GM18868 (cell line): ENCODE measurements around the gene PIP4K2A.

Experiments
- ATAC-seq: cut with Tn5 transposase; IDR thresholded peaks from one replicate; pipeline ENCODE4 v1.9.1; 2021; ENCODE audit warnings: mild to moderate bottlenecking, moderate library complexity; ENCODE audit not compliant: unreplicated experiment

Gene PIP4K2A

DNA sequence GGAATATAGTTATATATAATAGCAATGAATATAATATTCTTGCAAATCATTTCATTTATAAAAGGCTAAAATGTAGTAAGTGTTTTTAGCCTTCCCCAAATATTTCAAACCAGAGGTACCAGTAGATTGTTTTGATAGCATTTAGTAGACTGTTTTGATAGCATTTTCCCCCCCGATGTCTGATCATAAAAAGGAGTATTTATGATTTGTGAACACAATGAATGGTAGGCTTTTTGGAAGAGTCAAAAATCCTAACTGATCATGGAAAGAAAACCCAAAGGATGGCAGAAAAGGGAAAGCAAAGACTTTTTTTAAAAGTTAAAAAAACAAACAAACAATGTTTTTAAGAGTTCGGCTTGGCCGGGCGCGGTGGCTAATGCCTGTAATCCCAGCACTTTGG is 152.5 kb downstream of the PIP4K2A start:
- ATAC-seq = no peak

DNA sequence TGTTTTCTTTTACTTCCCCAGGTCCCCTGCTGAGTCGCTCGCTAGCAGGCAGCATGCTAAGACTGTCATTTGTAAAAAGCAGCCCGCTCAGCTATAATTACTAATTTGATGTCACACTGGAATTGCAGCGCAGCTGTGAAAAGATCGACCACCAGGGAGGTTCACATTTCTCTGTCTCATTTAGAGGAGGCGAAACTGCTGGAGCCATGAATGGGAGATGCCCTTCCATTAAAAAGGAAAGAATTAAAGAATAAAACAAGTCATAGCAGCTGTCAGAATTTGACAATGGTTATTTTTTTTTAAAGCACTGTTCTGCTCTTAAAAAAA is 153.5 kb downstream of the PIP4K2A start:
- no peak for ATAC-seq

DNA sequence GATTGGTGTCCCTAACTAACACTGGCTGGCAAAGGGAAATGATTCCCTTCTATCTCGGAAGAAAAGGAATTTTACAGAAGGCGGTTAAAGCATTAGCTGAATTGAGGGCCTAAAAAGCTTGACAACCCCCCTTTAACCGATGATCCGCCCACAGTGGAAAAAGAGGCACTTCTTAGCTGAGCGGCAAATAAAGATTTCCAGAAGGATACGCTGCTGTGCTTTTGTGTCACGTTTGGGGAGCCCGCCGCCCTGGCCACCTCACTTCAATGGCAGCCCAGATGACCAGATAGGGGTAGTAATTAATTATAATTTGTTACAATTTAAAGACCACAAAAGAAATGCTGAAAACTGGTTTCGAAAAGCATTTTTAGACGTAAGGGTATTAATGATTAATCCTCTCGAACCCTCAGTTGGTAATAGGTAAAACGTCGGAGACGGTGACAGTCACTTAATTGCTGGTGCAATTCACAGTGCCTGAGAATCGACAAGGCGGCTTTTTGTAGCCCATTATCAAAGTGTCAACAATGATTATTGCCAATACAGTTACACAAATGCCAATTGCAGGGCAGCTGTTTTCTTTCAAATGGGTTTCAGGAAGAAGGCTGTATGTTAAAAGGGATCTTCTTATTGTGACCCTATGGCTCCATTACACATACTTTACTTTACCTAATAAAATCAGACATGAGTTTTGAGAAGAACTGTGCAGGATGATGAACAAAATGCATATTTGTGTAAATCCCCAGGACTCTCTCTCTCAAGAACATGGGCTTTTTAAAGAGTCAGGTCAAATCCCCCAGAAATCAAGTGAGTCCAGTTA is 154.1 kb downstream of the PIP4K2A start:
- ATAC-seq = no peak

DNA sequence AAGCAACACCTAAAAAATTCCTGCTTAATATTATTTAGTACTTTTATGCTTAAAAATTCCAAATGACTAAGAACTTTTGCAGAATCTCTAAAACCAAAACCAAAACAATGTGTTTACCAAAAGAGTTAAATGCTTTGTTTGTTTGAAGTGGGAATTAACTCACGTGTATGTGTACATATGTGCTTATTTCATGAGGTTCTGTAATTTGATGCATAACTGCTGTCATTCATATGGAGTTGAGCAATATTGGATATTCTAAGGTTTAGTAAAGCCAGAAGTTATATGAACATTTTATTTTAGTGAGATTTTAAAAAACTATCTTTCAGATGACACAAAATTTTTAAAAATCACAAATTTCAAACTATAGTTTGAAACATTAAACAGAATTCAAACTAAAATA is 157.1 kb downstream of the PIP4K2A start:
- ATAC-seq = no peak

DNA sequence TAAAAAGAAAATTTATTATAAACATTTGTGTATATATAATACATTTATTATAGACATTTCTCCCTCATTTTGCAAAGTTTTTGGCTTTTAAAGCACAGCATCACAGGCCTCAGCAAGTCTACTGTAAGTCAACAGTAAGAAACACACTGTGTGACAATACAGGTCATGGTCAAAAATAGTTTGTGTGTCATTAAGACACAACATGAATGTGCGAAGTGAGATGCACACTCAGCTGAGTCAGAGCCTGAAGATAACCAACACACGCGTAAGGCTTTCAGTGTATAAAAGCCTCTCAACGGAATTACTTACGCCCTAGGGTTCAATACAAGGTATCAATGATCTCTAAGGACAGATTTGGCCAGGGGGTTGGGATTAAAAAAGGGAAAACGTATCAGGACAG is 157.6 kb downstream of the PIP4K2A start:
- ATAC-seq = no peak

DNA sequence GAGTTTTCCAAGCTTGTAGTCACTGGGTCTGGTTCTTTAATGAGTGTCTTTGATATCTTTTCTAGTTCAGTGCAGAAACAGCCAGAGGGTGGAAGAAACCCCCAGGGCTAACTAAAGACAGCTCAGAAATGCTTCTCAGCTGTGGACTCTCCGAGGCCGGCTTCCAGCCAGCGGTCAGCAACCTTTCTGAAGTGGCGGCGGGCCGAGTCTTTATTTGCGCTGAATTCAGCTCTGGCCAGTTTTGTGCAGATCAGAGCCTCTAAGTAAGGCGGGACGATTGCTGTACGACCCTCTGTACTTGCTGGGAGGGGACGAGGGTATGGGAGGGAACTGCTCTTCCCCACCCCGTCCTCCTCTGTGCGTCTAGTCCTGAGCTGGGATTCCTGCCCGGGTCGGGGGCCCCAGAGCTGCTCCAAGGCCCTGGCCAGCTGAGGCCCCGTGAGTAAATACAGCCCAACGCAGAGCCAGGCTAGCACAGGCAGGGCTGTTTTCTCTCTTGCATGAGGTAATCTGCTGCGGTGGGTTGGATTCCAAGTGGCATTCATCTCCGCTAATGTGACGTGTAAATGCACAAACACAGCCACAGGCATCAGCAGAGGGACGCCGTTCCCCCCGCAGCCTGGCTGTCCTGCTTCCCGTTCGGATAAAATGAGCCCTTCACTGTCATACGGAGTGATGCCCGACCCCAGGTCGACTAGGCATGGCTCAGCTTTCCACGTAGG is 159.8 kb downstream of the PIP4K2A start:
- ATAC-seq = no peak

DNA sequence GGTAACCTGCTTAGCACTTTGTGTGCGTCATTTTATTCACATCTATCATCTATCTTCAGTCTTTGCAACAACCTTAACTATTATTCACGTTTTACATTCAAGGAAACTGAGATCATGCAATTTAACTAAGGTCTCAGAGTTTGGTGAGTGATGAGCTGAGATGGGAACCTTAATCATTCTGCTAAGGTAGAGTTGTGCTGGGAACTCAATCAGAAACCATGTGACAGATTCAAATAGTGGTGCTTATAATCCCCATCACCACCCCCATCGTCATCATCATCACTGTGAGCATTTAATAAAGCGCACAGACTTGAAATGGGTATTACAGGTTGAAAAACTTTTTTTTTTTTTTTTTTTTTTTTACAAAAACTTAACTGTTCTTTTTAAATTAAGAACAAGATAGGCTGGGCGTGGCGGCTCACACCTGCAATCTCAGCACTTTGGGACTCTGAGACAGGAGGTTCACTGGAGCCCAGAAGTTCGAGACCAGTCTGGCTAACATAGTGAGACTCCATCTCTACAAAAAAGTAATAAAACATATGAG is 160.9 kb downstream of the PIP4K2A start:
- ATAC-seq = no peak

DNA sequence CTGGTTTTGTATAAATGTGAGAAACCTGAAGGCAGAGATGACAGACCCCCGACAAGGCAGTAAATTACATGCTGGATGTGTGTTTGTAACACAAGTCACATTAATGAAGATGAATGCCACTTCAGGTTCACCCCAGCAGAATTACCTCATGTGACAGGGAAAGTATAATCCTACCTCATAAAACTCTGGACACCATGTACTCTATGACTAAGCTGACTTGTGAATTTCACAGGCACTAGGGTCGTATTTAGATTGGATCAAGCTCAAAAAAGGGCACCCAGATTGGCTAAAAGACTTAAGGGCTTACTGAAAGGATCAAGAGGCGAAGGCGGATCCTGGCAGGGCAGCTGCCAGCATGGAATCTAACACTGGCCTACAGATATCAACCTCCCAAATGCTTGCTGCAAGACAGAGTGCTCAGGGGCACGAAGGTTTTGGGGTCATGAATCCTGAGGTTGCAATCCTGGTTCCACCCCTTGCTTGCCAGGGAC is 161.4 kb downstream of the PIP4K2A start:
- ATAC-seq = no peak

DNA sequence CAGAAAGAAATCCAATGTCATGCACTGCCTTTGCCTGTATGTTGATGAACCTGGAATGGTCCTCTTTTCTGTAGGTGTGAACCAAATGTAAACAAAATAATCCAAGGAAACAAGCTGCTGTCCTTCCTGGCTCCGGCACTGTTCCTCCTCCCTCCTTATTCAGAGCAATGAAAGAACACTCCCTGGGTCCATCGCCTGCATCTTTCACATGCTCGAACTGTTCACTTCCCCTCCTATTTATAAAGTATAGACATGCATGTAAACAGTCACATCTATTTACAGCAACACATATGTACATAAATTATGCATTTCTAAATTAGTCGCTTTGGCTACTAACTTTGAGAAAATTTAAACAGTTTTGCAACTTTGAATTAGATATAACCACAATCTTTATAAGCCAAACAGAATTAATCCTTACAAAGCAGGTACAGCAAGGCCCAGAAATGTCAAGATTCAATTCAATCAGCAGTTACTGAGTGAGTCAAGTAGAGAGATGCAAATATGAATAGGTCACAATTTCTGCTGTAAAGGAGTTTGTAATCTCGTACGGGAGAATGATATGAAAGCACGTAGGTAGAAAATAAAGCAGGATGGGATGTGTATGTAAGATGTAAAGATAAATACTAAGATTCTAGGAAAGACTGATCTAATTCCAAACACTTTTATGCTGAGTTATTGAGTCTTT is 162.6 kb downstream of the PIP4K2A start:
- ATAC-seq = no peak

DNA sequence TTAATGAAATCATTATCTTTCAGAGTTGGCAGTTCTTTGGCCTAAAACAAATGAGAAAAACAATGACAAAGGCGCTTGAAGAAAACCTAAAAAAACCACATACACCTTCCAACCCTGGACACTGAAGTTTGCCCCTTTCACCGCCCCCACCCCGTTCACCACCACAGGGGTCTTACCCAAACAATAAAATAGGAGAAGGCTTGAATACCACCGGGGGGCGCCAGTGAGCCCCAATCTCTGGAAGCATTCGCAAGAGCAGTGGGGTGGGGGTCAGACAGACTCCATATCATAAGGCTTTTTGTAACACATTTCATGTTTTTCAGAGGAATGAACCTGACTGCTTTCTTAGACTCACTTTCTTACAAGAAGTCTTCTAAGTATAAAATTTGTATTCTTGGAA is 163.6 kb downstream of the PIP4K2A start:
- no peak for ATAC-seq

DNA sequence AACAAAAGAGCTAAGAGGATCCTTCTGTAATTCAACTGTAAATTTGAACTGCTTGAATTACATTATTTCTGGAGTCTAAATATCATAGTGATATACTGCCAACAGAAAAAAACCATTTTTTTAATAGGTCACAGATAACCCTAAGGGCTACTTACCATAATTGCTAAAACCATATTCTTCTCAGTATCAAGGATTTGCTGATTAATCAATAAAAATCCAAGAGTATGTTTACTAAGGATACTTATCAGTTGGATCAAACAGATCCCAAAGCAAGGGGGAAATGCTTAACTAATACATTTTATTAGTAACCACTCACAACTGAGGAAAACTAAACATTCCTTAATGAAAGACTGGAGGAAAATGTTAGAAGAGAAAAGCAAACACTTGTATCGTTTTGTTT is 166.0 kb downstream of the PIP4K2A start:
- no peak for ATAC-seq

DNA sequence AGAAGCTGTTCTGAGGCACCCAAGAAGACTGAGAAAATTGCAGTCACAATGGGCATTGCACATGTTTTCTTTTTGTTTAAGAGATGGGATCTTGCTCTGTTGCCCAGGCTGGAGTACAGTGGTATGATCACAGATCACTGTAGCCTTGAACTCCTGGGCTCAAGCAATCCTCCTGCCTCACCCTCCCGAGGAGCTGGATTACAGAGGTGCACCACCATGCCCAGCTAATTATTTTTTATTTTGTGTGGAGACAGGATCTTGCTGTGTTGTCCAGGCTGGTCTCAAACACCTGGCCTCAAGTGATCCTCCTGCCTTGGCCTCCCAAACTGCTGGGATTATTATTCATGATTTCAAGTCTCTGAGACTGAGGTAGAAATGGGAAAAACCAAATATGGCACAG is 168.7 kb downstream of the PIP4K2A start:
- ATAC-seq = no peak

DNA sequence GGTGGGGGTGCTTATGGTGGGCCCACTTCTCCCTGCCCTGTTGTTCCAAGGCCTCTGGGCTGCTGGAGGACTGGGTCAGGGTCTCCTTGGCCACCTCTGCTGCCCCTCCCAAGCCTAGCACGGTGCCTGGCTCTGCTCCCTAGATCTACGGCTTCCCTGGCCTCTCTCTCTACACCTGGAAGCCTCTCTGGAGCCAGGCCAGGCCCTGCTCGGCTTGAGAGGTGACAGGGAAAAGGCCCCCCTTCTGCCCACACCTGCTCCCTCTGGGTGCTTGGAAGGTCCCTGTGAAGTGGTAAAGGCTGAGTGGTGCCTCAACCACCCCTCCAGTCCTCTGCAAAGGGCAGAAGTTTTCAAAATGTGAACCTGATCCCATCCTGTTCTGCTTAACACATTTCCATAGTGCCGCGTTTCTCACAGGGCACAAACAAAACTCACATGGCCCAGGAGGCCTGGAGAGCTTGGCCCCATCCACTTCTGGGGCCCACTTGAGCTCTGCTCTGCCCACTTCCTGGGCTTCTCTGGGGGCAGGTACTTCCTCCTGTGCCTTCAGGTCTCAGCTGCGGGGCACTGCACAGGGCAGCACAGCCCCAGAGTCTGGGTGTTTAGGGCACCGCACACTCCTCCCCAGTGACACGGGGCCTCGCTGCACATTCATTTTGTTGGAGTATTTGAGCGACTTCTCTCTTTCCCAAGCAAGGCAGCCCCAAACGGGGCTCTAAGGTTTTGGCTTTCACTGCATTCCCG is 169.9 kb downstream of the PIP4K2A start:
- no peak for ATAC-seq

DNA sequence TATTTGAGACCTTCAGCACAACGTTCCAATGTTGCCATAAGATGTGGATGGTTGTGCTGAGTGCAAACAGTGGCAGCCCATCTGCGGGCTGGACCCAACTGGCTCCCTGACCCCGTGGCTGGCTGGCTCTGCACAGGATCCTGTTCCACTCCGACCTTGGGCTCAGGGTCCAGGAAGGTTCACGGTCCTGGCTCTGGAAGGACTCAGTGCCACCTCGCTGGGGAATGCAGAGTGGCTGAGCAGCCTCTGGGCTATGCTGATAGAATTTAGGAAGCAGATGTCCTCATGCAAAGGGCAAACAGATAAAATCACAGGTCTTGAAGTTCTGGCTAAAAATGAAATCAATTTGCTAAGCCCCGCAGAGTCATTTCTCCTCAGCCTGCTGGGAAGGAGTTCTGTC is 171.6 kb downstream of the PIP4K2A start:
- ATAC-seq = no peak

DNA sequence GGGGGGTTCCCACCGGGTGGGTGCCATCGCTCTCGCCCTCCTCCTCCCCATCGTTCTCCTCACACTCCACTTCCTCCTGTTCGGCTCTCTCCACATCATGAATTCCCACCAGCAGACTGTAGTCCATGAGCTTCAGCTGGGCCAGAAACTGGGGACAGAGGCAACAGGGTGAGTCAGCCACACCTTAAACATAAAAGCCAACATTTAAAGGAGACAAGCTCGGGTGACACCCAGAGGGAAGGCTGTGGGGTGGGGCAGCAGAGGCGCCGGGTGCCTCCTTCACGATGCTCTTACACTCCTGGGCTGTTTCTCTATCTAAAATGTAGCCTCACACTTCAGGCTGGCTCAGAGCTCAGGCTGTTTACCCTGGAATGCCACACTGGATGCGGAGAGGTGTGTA is 172.5 kb downstream of the PIP4K2A start:
- ATAC-seq = no peak

DNA sequence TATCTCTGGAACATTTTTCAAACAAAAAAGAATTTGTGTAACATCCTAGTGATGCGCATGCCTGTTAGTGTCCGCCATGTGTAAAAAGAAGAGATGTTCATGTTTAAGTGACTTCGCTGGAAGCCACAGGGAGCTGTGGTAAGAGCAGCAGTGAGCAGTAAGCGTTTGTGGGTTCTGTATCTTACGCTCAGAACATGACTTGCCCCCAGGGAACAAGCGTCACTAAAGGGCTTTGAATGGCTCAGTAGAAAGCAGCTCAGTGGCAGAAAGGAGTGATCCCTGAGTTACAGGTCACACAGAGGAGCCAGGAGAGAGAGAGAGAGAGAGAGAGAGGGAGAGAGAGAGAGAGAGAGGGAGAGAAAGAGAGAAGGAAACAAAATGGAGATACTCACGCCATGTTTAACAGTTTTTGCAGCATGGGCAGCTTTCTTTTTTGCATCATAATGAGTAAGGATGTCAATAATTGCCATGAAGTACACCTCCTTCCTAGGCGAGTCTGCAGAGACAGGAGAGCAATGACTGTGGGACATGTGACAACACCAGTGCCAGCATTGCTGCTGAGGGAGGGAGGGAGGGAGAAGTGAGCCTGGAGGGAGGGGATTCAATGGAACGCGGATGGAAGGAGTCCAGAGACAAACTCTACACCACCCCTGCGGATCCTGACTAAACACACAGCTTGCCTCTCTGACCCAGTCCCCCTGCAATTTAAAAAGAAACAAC is 174.6 kb downstream of the PIP4K2A start:
- no peak for ATAC-seq

DNA sequence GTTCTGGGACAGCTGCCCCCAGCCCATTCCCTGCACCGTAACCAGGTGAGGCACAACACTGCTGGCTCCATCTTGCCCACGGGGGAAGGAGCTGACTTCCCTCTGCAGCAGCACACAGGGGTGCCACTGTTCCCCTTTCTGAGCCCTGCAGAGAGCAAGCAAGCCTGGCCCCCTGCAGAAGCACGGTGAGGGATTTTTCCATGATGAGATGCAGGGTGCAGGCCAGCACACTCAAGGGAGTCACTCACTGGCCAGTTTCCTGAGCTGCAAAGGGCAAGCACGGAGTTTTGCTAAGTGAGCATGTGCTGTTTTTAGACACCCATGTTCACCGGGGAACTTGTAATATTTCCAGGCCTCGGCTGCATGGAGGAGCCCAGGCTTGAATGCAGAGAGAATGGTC is 176.6 kb downstream of the PIP4K2A start:
- no peak for ATAC-seq

DNA sequence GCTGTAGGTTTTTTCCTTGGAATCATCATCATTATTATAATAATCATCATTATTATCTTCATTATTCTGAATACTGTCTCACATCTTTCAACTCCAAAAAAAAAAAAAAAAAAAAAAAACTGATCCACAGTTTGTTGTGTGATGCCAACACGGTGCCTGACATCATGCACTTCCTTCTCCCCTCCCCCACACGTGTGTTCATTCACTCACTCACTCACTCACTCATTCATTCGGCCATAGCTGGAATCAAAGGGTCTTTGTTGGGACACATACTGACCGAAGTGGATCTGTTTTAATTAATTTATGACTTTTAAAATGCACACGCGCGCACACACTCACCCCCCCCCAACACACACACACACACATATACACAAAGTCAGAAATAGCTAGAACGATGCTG is 177.8 kb downstream of the PIP4K2A start:
- no peak for ATAC-seq

DNA sequence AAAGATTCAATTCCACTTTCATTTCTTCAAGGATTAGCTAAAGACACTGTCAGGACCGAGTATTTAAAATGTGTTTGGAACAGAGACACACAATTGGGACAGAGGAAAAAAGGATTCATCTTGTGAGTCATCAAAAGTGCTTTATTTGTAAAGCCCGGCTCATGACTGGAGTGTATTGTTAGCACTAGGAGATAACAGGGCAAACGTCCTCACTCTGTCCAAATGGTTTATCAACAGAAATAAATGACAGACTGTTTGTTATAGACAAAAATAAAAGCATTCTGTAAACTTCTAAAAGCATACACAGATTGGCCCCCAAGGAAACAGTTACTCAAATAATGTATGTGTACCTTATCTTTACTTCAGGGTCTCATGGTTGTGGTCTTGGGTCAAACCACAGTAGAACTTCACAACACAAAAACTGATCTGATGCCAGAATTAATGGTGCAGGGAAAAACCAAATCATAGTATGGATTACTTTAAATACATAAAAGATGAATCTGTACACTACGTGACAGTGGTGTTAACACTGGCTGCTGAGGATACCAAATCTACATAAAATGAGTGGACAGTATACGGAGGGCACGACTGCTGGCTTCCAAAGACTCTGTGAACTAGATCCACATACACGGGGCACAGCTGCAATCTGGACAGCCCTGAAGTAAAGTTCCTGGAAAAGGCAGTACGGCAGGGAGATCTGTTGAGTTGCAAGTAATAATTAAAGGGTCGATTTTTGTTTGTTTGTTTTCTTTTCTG is 179.4 kb downstream of the PIP4K2A start:
- no peak for ATAC-seq

DNA sequence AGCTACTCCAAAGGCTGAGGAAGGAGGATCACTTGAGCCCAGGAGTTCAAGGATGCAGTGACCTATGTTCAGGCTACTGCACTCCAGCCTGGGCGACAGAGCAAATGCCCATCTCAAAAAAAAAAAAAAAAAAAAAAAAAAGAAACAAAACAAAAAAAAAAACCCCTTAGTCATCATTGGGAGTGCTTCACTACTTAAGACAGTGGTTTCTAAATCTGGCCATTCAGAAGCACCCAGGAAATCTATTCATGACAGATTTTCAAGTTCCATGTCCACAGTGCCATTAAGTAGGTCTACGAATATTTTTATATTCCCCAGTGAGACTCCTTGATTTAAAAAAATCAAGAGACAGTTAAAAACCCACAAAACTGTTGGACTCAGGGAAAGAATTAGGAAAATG is 182.9 kb downstream of the PIP4K2A start:
- no peak for ATAC-seq
